VCaP (cell line): ENCODE data around the gene CALD1.

Source experiments
- H3K27ac ChIP-seq: fragments of 450-650 bp; 2 replicates; pipeline ENCODE4 v1.5.1; 2017
- TF ChIP-seq, protein P1 (sequence below): fragments of 450-650 bp; conservative IDR thresholded peaks from 2 replicates; pipeline ENCODE4 v1.5.1; 2017; ENCODE audit warnings: mild to moderate bottlenecking, moderate library complexity

Gene CALD1

DNA sequence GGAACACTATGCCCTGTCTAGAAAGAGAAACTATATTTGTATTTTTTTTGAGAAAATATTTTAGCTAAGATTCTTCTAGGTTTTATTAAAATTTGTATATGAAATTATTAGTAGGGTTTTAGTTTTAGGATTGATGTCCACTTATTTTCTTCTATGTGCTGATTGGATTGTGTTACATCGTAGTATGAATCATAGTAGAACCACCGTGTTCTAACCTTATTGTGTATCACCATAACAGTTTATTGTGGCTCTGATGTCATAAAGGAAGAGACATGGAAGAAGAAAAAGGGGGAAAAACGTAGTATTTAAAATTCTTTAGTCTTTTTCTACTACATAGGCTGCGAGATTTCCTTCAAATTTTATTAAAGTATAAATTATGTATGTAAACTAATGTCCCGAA, 208.7 kb downstream of the CALD1 start:
- no peak overlapping the region for H3K27ac ChIP-seq

DNA sequence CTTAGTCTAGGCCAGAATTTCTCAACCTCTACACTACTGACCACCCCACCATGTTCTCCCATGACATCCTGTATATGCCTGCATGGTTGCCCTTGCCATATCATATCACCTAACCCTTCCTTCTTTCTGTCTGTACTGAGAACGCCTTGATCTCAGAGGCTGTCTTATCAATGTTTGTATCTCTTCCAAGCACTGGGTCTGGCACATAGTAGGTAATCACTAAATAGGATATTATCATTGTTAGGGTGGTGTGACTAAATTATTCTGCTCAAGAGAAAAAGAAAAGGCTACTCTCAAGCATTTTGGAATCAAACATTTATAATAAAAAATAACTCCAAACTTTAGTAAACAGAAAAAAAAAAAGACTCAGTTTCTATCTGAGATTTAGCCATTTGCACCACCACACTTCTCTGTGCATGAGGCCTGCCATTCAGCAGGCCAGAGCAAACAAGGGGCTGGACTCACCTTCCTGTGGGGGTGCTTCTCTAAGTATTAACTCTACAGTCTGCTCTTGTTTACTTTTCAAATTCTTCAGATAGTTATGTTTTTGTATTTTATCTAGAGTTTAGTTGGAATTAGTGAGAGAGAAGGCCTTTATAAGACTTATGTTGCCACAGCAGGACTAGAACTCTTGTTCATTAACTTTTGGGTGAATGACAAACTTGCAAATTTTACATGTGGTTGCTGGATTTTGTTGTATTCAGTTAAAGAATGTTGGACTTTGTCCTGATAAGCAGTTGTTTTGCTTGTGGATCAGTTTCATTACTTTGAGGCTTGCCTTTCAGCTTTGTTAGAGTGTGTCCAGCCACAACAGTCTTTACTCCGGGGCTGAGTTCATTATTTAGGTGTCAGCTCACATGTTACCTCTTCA, 212.3 kb downstream of the CALD1 start:
- TF ChIP-seq, protein P1, sequence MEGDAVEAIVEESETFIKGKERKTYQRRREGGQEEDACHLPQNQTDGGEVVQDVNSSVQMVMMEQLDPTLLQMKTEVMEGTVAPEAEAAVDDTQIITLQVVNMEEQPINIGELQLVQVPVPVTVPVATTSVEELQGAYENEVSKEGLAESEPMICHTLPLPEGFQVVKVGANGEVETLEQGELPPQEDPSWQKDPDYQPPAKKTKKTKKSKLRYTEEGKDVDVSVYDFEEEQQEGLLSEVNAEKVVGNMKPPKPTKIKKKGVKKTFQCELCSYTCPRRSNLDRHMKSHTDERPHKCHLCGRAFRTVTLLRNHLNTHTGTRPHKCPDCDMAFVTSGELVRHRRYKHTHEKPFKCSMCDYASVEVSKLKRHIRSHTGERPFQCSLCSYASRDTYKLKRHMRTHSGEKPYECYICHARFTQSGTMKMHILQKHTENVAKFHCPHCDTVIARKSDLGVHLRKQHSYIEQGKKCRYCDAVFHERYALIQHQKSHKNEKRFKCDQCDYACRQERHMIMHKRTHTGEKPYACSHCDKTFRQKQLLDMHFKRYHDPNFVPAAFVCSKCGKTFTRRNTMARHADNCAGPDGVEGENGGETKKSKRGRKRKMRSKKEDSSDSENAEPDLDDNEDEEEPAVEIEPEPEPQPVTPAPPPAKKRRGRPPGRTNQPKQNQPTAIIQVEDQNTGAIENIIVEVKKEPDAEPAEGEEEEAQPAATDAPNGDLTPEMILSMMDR, result no peak
- no peak overlapping the region for H3K27ac ChIP-seq

More for the DNA sequence above, 208.7 kb downstream of the CALD1 start:
- TF ChIP-seq, protein P1, result no peak

DNA sequence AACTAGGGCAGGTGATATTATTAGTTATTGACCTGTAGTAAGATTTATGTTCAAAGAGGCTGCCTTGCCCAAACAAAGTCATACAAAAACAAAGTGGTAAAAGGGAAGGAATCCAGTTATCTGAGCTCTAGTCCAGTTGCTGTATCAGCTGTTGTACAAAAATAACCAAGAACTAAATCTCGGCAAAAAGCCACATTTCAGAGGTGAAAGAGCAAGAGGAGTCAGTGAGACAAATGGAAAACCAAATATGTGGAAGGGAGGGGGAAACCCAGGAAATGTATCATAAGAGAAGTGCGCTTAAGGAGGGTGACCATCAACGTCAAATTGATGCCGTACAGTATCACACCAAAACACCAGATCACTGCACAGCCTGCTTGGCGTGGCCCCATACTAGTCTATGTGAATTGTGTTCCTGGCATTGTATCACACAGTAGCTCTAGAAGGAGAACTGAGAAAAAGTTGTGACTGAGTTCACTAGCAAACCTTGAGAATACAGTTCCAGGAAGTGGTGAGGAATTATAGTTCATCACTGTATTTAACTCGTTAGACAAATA, 213.3 kb downstream of the CALD1 start:
- TF ChIP-seq, protein P1, result no peak
- H3K27ac ChIP-seq, result no peak overlapping the region

DNA sequence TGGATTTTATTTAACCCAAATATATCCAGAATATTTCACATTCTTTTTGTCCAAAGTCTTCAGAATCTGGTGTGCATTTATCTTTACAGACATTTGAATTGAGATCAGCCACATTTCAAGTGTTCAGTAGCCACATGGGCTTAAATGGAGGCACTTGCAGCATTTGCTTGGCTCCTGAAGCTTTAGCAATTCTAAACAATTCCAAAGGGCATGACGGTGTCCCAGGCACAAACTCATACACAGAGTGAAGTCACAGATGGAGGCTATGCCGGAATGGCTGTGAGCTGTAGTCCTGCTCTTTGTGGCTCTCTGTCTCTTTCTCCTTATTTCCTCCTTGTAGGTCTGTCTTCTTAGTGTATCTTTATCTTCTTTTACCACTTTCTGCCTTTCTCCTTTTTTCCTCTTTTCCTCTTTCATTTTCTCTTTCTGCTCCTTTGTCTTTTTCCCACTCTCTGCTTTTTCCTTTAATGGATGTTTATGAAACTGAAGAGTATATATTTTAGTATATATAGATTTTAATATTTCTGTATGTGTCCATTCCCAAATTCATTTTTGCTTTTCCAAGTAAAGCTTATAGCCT, 214.5 kb downstream of the CALD1 start:
- TF ChIP-seq, protein P1, result no peak
- H3K27ac ChIP-seq, result no peak overlapping the region

DNA sequence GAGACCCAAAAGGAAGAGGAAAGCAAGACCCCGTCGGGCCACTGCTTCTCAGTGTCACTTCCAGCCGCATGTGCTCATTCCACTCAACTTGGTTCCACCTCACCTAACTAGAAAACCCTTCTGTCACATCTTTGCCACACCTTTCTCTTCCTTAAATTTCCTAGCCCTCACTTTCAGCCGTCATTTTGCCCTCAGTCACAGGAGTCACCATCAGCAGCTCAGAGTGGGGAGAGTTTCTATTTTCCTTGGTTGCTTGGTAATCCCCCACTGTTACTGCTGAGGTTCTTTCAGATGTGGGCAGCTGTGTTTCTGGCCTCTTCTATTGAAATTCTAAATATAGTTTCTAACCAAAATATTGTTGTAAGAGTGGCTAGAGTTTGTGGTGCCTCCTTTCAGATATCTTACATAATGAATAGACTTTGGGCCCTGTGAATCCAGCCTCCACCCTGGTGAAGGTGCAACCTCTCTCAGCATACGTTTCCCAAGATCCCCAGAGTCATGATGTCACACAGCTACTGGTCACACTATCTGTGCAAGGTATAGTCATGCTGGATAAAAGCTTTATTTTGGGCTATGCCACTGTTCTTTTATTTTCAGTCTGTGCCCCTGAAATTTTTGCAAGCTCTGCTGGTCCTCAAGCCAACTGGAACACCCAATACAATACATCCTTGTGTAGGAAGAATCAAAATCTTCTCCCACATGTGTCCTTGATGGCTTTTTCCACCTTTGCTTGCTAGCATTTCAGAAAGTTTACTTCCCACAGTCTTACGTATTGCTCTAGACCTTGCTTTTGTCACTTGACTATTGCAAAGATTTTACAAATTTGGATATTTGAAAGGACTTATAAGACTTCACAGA, 216.0 kb downstream of the CALD1 start:
- no peak overlapping the region for H3K27ac ChIP-seq
- TF ChIP-seq, protein P1, result no peak

DNA sequence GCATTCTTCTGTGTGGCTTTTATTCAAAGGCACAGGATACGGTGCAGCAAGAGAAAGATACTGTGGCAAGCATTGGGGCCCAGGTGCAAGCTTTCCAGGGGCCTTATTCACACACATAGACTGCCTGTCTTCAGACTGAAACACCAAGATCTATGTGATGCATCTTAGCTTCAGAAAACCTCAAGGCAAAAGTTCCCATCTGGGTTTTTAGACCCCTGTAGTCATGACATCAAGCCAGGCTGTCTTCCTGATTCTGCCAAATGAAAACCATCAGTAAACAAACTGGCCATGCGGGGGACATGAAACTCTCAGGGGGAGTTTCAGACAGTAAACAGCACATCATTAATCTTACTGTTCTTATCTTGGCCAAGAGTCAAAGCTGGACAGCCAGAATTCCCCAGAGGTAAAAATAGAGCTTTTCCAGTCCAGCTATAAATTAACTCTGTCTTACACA, 216.7 kb downstream of the CALD1 start:
- TF ChIP-seq, protein P1, result no peak
- no peak overlapping the region for H3K27ac ChIP-seq
